NCI-H2029 treated with DMSO at 0.1 percent for 48 hours (cell line): ENCODE data around the gene VSTM4.

Experiments used
- DNase-seq: peaks from one replicate; lab custom pipeline; 2025; lab: John Stamatoyannopoulos, UW

The VSTM4 gene

GRCh38 chr10:49070701-49071100 lies 44.6 kb downstream of the VSTM4 start:
- DNase-seq, result no peak

GRCh38 chr10:49068672-49069217 lies 46.6 kb downstream of the VSTM4 start:
- DNase-seq, result no peak

GRCh38 chr10:49068209-49068608 lies 47.1 kb downstream of the VSTM4 start:
- DNase-seq, result no peak

- no peak for DNase-seq
These were observed 48.2 kb downstream of the VSTM4 start for GRCh38 chr10:49066944-49067730.

GRCh38 chr10:49062229-49062628 lies 53.1 kb downstream of the VSTM4 start:
- no peak for DNase-seq

GRCh38 chr10:49061667-49062066 lies 53.7 kb downstream of the VSTM4 start:
- no peak for DNase-seq

- no peak for DNase-seq
These were observed 56.7 kb downstream of the VSTM4 start for GRCh38 chr10:49058463-49059255.

DNA sequence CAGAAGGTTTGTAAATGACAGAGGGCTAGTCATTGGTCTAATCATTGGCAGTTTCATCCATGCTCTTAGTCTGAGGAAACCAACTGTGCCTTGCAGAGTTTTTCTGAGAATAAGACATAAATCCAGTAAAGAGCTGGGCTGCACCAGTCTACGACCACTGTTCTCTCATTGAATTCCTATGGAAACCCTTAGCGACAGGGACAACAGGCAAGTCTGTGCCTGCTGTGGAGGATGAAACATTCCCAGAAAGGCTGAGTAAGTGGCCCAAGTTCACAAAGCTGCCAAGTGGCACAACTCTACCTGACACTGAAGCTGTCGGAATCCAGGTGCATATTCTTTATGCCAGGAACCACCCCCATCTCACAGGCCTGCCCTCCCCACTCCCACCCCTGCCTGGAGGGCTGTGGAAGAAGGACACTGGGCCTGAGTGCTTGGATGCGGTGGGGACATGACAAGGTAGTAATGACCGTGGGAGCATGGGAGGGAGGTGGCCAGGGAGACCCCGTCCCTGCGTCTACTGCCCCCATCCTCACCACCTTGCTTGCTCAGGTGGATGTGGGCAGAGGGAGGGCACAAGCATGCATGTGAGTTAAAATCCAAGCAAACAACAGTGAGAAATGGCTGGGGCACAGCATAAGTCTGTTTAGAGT lies 58.0 kb downstream of the VSTM4 start:
- no peak for DNase-seq

DNA sequence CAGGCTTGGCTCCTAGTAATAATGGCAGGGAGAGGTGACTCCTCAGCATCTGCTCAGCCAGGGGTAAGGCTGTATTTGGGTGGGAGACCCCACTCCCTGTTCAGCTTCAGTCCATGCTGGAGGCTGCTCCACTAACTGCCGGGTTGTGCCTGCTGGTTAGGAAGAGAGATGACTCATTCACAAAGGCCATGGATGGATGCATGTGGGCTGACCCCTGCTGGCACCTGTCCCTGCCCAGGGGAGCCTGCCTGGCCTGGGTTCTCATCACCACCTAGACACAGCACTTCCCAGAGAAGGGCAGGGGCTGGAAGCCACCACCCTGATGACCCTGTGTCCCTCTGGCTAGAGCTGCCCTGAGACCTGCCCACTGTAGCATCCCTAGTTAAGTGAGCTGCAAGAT lies 59.0 kb downstream of the VSTM4 start:
- DNase-seq, result no peak

DNA sequence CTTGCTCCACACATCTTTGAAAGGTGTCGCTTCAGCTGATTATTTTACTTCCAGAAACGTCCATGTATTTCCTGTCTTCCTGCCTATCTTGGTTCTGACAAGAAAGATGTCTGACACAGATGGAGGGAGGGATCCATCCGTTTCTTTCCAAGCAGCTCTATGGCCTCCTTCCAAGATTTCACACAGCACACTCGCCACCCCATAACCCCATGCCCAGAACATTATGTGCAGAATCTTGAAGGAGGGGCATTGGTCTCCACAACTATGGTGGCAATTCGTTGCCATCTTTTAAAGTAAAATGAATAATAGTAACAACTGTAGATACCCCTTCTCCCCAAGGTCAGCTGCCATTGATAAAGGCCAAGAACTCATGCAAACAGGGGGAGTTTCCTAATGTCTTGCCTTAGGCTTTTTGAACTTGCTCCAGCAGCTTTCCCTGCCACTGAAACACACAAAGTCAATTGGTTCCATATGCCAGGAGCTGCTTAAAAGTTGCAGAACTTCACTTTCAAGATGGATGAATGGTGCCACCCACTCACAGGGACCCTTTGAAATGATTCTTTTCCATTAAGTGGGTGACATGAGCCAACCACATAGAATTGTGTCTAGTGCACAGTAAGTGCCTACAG lies 60.0 kb downstream of the VSTM4 start:
- DNase-seq, result no peak

GRCh38 chr10:49054753-49055152 lies 60.6 kb downstream of the VSTM4 start:
- no peak for DNase-seq

DNA sequence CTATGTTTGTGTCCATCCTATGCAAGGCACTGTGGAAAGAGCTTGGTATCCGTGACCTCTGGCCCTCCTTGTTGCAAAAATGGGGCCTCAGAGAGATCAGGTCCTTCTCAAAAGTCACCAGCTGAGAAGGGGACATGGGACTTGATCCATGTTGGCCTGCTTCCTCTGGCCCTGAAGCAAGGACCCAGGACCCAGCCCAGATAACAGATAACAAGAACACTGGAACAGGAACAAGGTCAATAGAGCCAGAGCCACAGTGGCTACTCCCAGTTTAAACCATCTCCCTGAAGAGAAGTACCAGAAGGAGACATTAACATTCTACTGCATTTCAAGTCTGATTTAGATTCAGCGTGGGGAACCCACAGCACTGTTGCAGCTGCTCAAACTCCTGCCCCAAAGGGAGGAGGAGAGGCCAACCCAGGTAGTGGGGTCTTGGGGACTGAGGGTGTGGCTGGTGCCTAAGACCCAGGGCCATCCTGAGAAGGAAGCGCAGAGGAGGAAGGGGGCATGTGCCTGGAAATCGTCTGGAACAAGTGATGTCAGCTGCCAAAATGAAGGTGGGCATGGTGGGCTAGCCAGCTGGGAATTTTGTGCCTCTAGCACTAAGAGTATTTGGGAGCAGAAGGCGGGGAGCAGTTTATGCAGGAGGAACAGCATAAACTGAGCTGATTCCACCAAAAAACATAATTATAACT lies 61.2 kb downstream of the VSTM4 start:
- DNase-seq, result no peak

DNA sequence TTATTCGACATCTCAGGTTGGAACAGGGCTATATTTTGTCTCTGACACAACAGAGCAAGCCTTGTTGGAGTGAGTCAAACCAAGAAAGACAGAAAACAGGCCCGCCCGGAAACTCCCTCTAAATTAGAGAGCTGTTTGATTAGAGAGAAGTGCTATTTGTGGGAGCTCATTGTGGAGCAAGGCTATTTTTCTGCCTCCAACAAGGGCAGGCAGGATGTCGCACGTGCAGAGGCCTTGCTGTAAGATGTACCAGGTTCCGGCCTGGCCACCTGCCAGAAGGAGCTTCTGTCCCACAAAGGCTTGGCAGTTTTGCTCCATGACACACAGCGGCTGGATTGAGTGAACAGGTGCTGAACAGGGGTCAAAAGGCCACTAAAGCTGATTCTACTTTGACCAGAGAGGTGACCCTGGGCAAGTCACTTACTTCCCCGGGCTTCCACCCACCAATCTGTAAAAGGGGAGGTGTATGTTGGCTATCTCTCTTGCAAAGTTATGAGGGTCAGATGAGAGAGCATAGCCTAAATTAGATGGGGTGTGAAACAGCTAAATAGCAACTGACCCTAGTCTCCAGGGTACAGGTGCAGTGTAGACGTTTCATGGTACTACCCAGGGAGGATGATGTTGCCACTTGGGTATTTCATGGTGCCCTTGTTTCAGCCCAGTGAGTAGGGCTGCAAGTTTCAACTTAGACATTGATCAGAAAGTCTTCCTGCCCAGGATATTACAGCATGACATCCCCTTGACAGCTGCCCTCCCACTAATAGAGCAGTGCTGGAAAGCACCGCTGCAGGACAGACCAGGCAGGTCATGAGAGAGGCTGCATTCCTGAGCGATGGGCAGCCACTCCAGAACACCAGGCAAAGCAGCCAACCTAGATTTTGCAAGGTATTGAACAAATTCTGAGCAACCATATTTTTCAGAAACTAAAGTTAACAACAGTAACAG lies 62.0 kb downstream of the VSTM4 start:
- DNase-seq, result no peak

GRCh38 chr10:49052069-49052468 lies 63.3 kb downstream of the VSTM4 start:
- no peak for DNase-seq

- DNase-seq, result no peak
These were observed 64.4 kb downstream of the VSTM4 start for GRCh38 chr10:49050906-49051305.

GRCh38 chr10:49050366-49050765 lies 65.0 kb downstream of the VSTM4 start:
- no peak for DNase-seq

GRCh38 chr10:49049660-49050059 lies 65.7 kb downstream of the VSTM4 start:
- DNase-seq, result no peak

GRCh38 chr10:49047128-49047639 lies 68.1 kb downstream of the VSTM4 start:
- no peak for DNase-seq

- no peak for DNase-seq
These were observed 70.8 kb downstream of the VSTM4 start for GRCh38 chr10:49044293-49045193.
